GM12878 (cell line): Measurements from ENCODE around the gene RECK. TPM values are rescaled to one million over a fixed set of nuclear protein-coding genes. Genes with fewer than 3 reads are reported as not detected.

Source experiments
- ATAC-seq: fragments of 200-7000 bp; cut with Tn5 transposase; 3 replicates; pipeline ENCODE4 v1.9.1; 2020; ENCODE audit warnings: mild to moderate bottlenecking, moderate library complexity
- BruUV-seq: library from RNA; stranded (reverse); fragments of 400-500 nt; replicated peaks from 2 replicates; lab custom pipeline; 2021; lab: Mats Ljungman, UMichigan
- CTCF ChIA-PET: fragments of 300-600 bp; sonication (Branson Sonifier 250); formaldehyde crosslinking; extraction: SDS; loops from one replicate; lab custom pipeline; 2021; ENCODE audit warnings: inconsistent platforms; lab: Yijun Ruan, JAX
- POLR2A ChIA-PET: fragments of 350-600 bp; formaldehyde crosslinking; extraction: SDS; loops from one replicate; lab custom pipeline; 2021; ENCODE audit warnings: inconsistent platforms; lab: Charles Lee
- RAD21 ChIA-PET: fragments of 300-600 bp; sonication (Branson Sonifier 250); formaldehyde crosslinking; loops from one replicate; lab custom pipeline; 2023; ENCODE audit warnings: antibody characterized with exemption; ENCODE audit not compliant: unreplicated experiment; lab: Charles Lee
- SMC1A ChIA-PET: fragments of 300-600 bp; sonication (Branson Sonifier 250); formaldehyde crosslinking; loops from one replicate; lab custom pipeline; 2023; ENCODE audit not compliant: unreplicated experiment, uncharacterized antibody; lab: Charles Lee
- DNase-seq: peaks from one replicate; pipeline ENCODE4 v3.0.0-alpha.2; 2011; ENCODE audit warnings: low read depth, low spot score
- FAIRE-seq: peaks from 3 replicates; lab custom pipeline; 2011; peaks lifted over from hg19 to GRCh38; lab: Jason Lieb, UNC
- H2AFZ ChIP-seq: 2 replicates; pipeline ENCODE4 v1.6.0; 2011; ENCODE audit warnings: low read depth, low read length, control low read depth; ENCODE audit not compliant: control insufficient read depth
- H3K27ac ChIP-seq: 2 replicates; pipeline ENCODE4 v1.5.1; 2011; ENCODE audit warnings: control low read depth; ENCODE audit not compliant: control insufficient read depth, insufficient read depth
- H3K27me3 ChIP-seq, 2 experiments: replicated peaks in 1 of 2; 2 replicates each; pipeline versions ENCODE4 v1.6.0 to v1.6.1; 2011; ENCODE audit warnings: low read length in 1 of 2; ENCODE audit not compliant: control insufficient read depth in 2 of 2, insufficient read depth in 2 of 2
- H3K36me3 ChIP-seq, 2 experiments: 2 replicates each; pipeline ENCODE4 v1.5.1; 2011; ENCODE audit warnings: low read length in 1 of 2; ENCODE audit not compliant: control insufficient read depth in 2 of 2, insufficient read depth in 2 of 2
- H3K4me1 ChIP-seq: 2 replicates; pipeline ENCODE4 v1.6.1; 2011; ENCODE audit warnings: mild to moderate bottlenecking, low read length, moderate library complexity, mixed read lengths; ENCODE audit not compliant: control insufficient read depth, insufficient read depth
- H3K4me2 ChIP-seq: 2 replicates; pipeline ENCODE4 v1.6.0; 2011; ENCODE audit warnings: control low read depth; ENCODE audit not compliant: control insufficient read depth, insufficient read depth
- H3K4me3 ChIP-seq: fragments of 200-600 bp; sonication (generic); 2 replicates; pipeline ENCODE4 v1.5.1; 2016
- H3K79me2 ChIP-seq: 2 replicates; pipeline ENCODE4 v1.6.0; 2011; ENCODE audit warnings: low read length; ENCODE audit not compliant: control insufficient read depth, insufficient read depth
- H3K9ac ChIP-seq: 2 replicates; pipeline ENCODE4 v1.8.0; 2011; ENCODE audit warnings: low read length, control low read depth, mixed read lengths; ENCODE audit not compliant: control insufficient read depth, insufficient read depth
- H3K9me3 ChIP-seq: replicated peaks from 3 replicates; pipeline ENCODE4 v1.5.1; 2011; ENCODE audit warnings: mild to moderate bottlenecking, low read length; ENCODE audit not compliant: control insufficient read depth, insufficient read depth
- H4K20me1 ChIP-seq: 2 replicates; pipeline ENCODE4 v1.6.0; 2011; ENCODE audit not compliant: control insufficient read depth, insufficient read depth
- EGR1 ChIP-seq, 2 experiments: IDR thresholded peaks; 1 replicate in 1 of 2; 2 replicates in 1 of 2; pipeline ENCODE4 v1.6.1; 2011 to 2012; ENCODE audit warnings: low read depth in 2 of 2, low read length in 2 of 2, borderline replicate concordance in 1 of 2, mild to moderate bottlenecking in 1 of 2, moderate library complexity in 1 of 2
- KDM1A ChIP-seq: fragments of 200-600 bp; sonication (generic); IDR thresholded peaks from 2 replicates; pipeline ENCODE4 v1.6.1; 2016; ENCODE audit warnings: borderline replicate concordance
- MTA3 ChIP-seq: IDR thresholded peaks from 2 replicates; pipeline ENCODE4 v1.6.1; 2012; ENCODE audit warnings: low read length, inconsistent platforms, borderline replicate concordance
- RELB ChIP-seq: fragments of 450-650 bp; IDR thresholded peaks from 2 replicates; pipeline ENCODE4 v1.6.1; 2017; ENCODE audit warnings: low read depth, mild to moderate bottlenecking, moderate library complexity
- SIX5 ChIP-seq: IDR thresholded peaks from 2 replicates; pipeline ENCODE4 v1.6.1; 2011; ENCODE audit warnings: mild to moderate bottlenecking, low read depth, low read length, moderate library complexity; ENCODE audit not compliant: severe bottlenecking
- SUZ12 ChIP-seq: fragments of 200-600 bp; sonication (generic); IDR thresholded peaks from one replicate; pipeline ENCODE4 v1.6.1; 2018; ENCODE audit warnings: antibody characterized with exemption, mild to moderate bottlenecking; ENCODE audit not compliant: unreplicated experiment
- TCF7 ChIP-seq: IDR thresholded peaks from 2 replicates; pipeline ENCODE4 v1.6.1; 2014; ENCODE audit warnings: antibody characterized with exemption, borderline replicate concordance
- USF1 ChIP-seq: IDR thresholded peaks from 2 replicates; pipeline ENCODE4 v1.6.1; 2011; ENCODE audit warnings: borderline replicate concordance, low read depth, mild to moderate bottlenecking, moderate library complexity, mixed read lengths, low read length; ENCODE audit not compliant: insufficient read depth; ENCODE audit errors: extremely low read length
- WGBS: methylation state at CpG from one replicate; pipeline ENCODE4 v1.1.6; 2016; ENCODE audit warnings: low lambda C conversion rate; ENCODE audit not compliant: insufficient replicate concordance, insufficient coverage; ENCODE audit errors: missing lambda C conversion rate; 5-methylcytosine and 5-hydroxymethylcytosine counted together
- in situ Hi-C: fragments of 300-500 bp; cut with MboI; formaldehyde crosslinking; loops from 9 replicates; pipeline ENCODE4 v1.14.3; 2018; ENCODE audit warnings: mixed read lengths
- intact Hi-C: fragments of 100-400 bp; cut with micrococcal nuclease; formaldehyde crosslinking; loops from one replicate; pipeline ENCODE4 v1.14.2; 2022; ENCODE audit not compliant: unreplicated experiment
- polyA plus RNA-seq, 11 experiments: library from polyadenylated mRNA; depleted of rRNA in 4 of 11; unstranded in 6 of 11; stranded (reverse) in 5 of 11; fragments of >200 nt; fragmentation: Nextera tagmentation in 4 of 11; fragmentation: Illumina TruSeq in 1 of 11; extraction: Ambion mirVana in 4 of 11; extraction: Trizol in 1 of 11; gene quantifications; 1 replicate in 1 of 11; 2 replicates in 10 of 11; pipeline versions ENCODE4 v1.2.1 to v1.2.3, GENCODE V29; 2011 to 2016; ENCODE audit warnings: inconsistent platforms in 2 of 11, missing spikeins in 2 of 11, low read depth in 1 of 11
- total RNA-seq, 4 experiments: library from RNA; depleted of rRNA in 3 of 4; stranded (reverse); fragments of >200 nt in 3 of 4; fragmentation: Illumina TruSeq in 1 of 4; extraction: Trizol in 1 of 4; gene quantifications; 2 replicates each; pipeline versions ENCODE4 v1.2.1 to v1.2.3, GENCODE V29; 2013 to 2021

The RECK gene
- total and polyA plus RNA-seq, 10 of the 15 experiments (the other 5 are each of a cell fraction or from before 2014, with no cell fraction given) = 0.02 to 0.40 (median 0.13) TPM

- Histone ChIP-seq H2AFZ (no peak overlapping the region), H4K20me1 (no peaks in the 10 kb centered on the region), H3K4me3 (no peak overlapping the region), H3K9ac (no peak overlapping the region), H3K4me2 (no peak overlapping the region), H3K36me3 (no peaks in the 10 kb centered on the region), H3K27ac (no peak overlapping the region), H3K4me1 (no peaks in the 10 kb centered on the region), H3K9me3 (no peaks in the 10 kb centered on the region), H3K79me2 (no peaks in the 10 kb centered on the region), H3K27me3 (no peaks in the 10 kb centered on the region)
- TF ChIP-seq RELB (no peak), MTA3 (no peak), EGR1 (IDR thresholded peaks at IDR 0.05; ENCODE audit: borderline replicate concordance in 1 of 2, low read depth in 2 of 2, low read length in 2 of 2) (no peak), SUZ12 (no peak), USF1 (no peak), SIX5 (no peak), KDM1A (no peak), TCF7 (no peak)
- ChIA-PET RAD21 (no interaction called here), POLR2A (no interaction called here), SMC1A (interaction anchor here (1.3 kb wide), 1 partner anchor 8 kb away, joined by 3 read pairs; no protein-coding TSS in a partner anchor), CTCF (interaction anchor here (0.5 to 1.2 kb wide), 2 partner anchors 28 to 780 kb away, joined by 3 read pairs; no protein-coding TSS in a partner anchor)
- in situ Hi-C loops = no loop called here
- FAIRE-seq (no peak), DNase-seq (no peak), ATAC-seq (no peak)
- BruUV-seq = no TSS peak
- intact Hi-C loops = no loop called here
- 96% methylated on average over 1 of the region's 1 CpG for WGBS
Observed at GRCh38 chr9:36074055-36074454, 37.3 kb downstream of the RECK start.
